Caco-2 (cell line): ENCODE measurements around the gene IL17RA. TPM values are rescaled to one million over a fixed set of nuclear protein-coding genes. Genes with fewer than 3 reads are reported as not detected.

Experiments
- BruUV-seq: library from RNA; stranded (reverse); fragments of 400-500 nt; replicated peaks from 2 replicates; lab custom pipeline; 2021; lab: Mats Ljungman, UMichigan
- CTCF ChIA-PET: fragments of 300-600 bp; sonication (Branson Sonifier 250); formaldehyde crosslinking; loops from one replicate; lab custom pipeline; 2022; ENCODE audit warnings: antibody characterized with exemption; lab: Charles Lee
- POLR2A ChIA-PET: fragments of 300-600 bp; sonication (Branson Sonifier 250); formaldehyde crosslinking; loops from one replicate; lab custom pipeline; 2022; ENCODE audit warnings: antibody characterized with exemption; lab: Charles Lee
- DNase-seq, 2 experiments: peaks; one replicate each; pipeline versions ENCODE4 v3.0.0 to v3.0.0-alpha.2; 2020 to 2022
- H3K27me3 ChIP-seq: replicated peaks from 2 replicates; pipeline ENCODE4 v1.6.0; 2011; ENCODE audit warnings: low read length; ENCODE audit not compliant: control insufficient read depth, insufficient read depth
- H3K36me3 ChIP-seq: 2 replicates; pipeline ENCODE4 v1.5.1; 2011; ENCODE audit warnings: low read length; ENCODE audit not compliant: control insufficient read depth, insufficient read depth
- H3K4me1 ChIP-seq: fragments of 250-450 bp; sonication (Bioruptor Pico); 2 replicates; pipeline ENCODE4 v1.5.1; 2020; ENCODE audit warnings: mild to moderate bottlenecking
- H3K4me3 ChIP-seq: 2 replicates; pipeline ENCODE4 v1.5.1; 2011; ENCODE audit warnings: low read depth, mild to moderate bottlenecking, control low read depth, low read length
- H3K9me3 ChIP-seq: fragments of 250-450 bp; sonication (Bioruptor Pico); 2 replicates; pipeline ENCODE4 v1.5.1; 2020; ENCODE audit warnings: mild to moderate bottlenecking, moderate library complexity
- H3K27ac Mint-ChIP-seq: one replicate; pipeline ENCODE4 v1.8.0; 2022; ENCODE audit warnings: mixed read lengths; ENCODE audit not compliant: unreplicated experiment
- H3K27me3 Mint-ChIP-seq: one replicate; pipeline ENCODE4 v1.8.0; 2022; ENCODE audit warnings: mixed read lengths; ENCODE audit not compliant: insufficient read depth, unreplicated experiment
- H3K36me3 Mint-ChIP-seq: one replicate; pipeline ENCODE4 v1.8.0; 2022; ENCODE audit warnings: mild to moderate bottlenecking, mixed read lengths; ENCODE audit not compliant: insufficient read depth, unreplicated experiment
- H3K4me1 Mint-ChIP-seq: one replicate; pipeline ENCODE4 v1.8.0; 2022; ENCODE audit warnings: low read depth, mixed read lengths; ENCODE audit not compliant: unreplicated experiment
- H3K4me3 Mint-ChIP-seq: one replicate; pipeline ENCODE4 v1.8.0; 2022; ENCODE audit warnings: mild to moderate bottlenecking, moderate library complexity, mixed read lengths; ENCODE audit not compliant: unreplicated experiment
- H3K9me3 Mint-ChIP-seq: one replicate; pipeline ENCODE4 v1.8.0; 2022; ENCODE audit warnings: mixed read lengths; ENCODE audit not compliant: unreplicated experiment
- intact Hi-C: fragments of 100-400 bp; cut with micrococcal nuclease; formaldehyde crosslinking; loops from one replicate; pipeline ENCODE4 v1.10.0; 2022; ENCODE audit not compliant: unreplicated experiment
- total RNA-seq: library from RNA; stranded (reverse); gene quantifications from 2 replicates; pipeline ENCODE4 v1.2.3, GENCODE V29; 2022
- TF ChIP-seq, protein P1 (sequence below), 2 experiments: fragments of 200-600 bp in 1 of 2; IDR thresholded peaks; 1 replicate in 1 of 2; 2 replicates in 1 of 2; pipeline versions ENCODE4 v1.5.1 to v1.8.0; 2011 to 2022; ENCODE audit warnings: antibody characterized with exemption in 1 of 2, control low read depth in 1 of 2, inconsistent platforms in 1 of 2, low read depth in 1 of 2, low read length in 1 of 2, mild to moderate bottlenecking in 1 of 2, moderate library complexity in 1 of 2; ENCODE audit not compliant: insufficient read depth in 1 of 2, severe bottlenecking in 1 of 2, unreplicated experiment in 1 of 2

IL17RA gene
- total RNA-seq, 1 experiment from 2014 or later: 14.5 TPM

DNA sequence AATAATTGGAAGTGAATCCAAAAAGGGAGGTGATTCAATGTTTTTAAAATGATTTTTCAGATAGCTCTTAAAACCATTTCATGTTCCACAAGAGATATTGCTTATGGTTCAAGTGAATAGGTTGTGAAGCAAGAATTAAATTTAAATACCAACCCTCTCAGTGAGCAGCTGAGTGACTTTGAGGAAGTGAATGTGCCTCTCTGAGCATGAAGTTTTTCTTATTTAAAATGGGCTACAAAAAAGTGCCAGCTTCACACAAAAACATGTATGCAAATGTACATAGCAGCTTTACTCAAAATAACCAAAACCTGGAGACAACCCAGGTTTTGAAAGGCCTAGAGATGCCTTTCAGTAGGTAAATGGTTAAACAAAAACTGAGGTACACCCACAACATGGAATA lies 41.3 kb upstream of the IL17RA start:
- no peaks in the 10 kb centered on the region for H3K4me1 ChIP-seq
- no peaks in the 10 kb centered on the region for H3K27me3 ChIP-seq
- Mint-ChIP-seq H3K4me1 (no peaks in the 10 kb centered on the region), H3K4me3 (no peak overlapping the region), H3K9me3 (no peaks in the 10 kb centered on the region), H3K27ac (no peak overlapping the region), H3K27me3 (no peaks in the 10 kb centered on the region), H3K36me3 (peaks cover 11% of the 10 kb centered on the region)
- CTCF ChIA-PET: no interaction called here
- TF ChIP-seq, protein P1, sequence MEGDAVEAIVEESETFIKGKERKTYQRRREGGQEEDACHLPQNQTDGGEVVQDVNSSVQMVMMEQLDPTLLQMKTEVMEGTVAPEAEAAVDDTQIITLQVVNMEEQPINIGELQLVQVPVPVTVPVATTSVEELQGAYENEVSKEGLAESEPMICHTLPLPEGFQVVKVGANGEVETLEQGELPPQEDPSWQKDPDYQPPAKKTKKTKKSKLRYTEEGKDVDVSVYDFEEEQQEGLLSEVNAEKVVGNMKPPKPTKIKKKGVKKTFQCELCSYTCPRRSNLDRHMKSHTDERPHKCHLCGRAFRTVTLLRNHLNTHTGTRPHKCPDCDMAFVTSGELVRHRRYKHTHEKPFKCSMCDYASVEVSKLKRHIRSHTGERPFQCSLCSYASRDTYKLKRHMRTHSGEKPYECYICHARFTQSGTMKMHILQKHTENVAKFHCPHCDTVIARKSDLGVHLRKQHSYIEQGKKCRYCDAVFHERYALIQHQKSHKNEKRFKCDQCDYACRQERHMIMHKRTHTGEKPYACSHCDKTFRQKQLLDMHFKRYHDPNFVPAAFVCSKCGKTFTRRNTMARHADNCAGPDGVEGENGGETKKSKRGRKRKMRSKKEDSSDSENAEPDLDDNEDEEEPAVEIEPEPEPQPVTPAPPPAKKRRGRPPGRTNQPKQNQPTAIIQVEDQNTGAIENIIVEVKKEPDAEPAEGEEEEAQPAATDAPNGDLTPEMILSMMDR (IDR thresholded peaks at IDR 0.05; ENCODE audit: insufficient read depth in 1 of 2, low read depth in 1 of 2, low read length in 1 of 2, severe bottlenecking in 1 of 2, unreplicated experiment in 1 of 2): no peak
- intact Hi-C loops: no loop called here
- H3K9me3 ChIP-seq: no peaks in the 10 kb centered on the region
- no TSS peak for BruUV-seq
- no peak for DNase-seq
- H3K36me3 ChIP-seq: no peaks in the 10 kb centered on the region; the same call in 1 of the 2 replicates
- H3K4me3 ChIP-seq: no peak overlapping the region
- POLR2A ChIA-PET: no interaction called here

DNA sequence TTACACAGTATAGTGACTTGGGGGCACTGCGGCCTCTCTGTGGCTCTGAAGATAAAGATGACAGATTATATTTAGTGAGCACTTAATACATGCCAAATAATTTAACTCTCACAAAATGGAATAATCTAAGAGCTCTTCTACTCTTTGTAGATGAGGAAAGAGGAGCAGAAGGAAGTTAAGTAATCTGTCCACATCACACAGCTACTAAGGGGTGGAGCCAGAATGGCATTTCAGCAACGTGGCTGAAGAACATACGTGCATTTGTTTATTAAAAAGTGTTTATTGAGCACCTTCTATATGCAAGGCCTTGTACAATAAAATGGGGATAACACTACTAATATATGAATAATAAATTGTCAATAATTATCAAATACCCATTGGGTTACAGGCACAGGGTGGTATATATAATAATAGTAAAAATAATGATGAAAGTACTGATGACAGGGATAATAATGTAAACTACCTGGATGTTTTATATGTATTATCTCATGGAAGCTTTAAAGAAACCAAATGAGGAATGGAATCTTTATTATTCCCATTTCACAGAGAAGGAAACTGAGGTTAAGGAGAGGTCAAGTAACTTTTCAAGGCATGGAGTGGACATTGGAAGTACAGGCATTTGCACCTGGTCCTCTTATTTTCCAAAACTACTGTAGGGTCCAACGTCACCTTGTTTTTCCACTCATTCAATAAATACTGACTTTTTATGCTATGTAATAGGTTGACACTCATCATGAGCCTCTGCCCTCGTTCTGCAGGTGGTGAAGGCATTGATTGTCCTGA lies 38.0 kb upstream of the IL17RA start:
- TF ChIP-seq, protein P1 (IDR thresholded peaks at IDR 0.05; ENCODE audit: insufficient read depth in 1 of 2, low read depth in 1 of 2, low read length in 1 of 2, severe bottlenecking in 1 of 2, unreplicated experiment in 1 of 2): no peak
- ChIA-PET CTCF (interaction anchor here (0.5 kb wide), 1 partner anchor 344 kb away, joined by 3 read pairs; no protein-coding TSS in a partner anchor), POLR2A (no interaction called here)
- H3K27me3 ChIP-seq: no peaks in the 10 kb centered on the region
- intact Hi-C loops: no loop called here
- no peak overlapping the region for H3K4me3 ChIP-seq
- H3K36me3 ChIP-seq: no peaks in the 10 kb centered on the region; the same call in 1 of the 2 replicates
- Mint-ChIP-seq H3K27me3 (no peaks in the 10 kb centered on the region), H3K4me3 (no peak overlapping the region), H3K4me1 (no peaks in the 10 kb centered on the region), H3K36me3 (peaks cover 20% of the 10 kb centered on the region), H3K9me3 (no peaks in the 10 kb centered on the region), H3K27ac (no peak overlapping the region)
- no peak for DNase-seq
- no peaks in the 10 kb centered on the region for H3K9me3 ChIP-seq
- no TSS peak for BruUV-seq
- H3K4me1 ChIP-seq: no peaks in the 10 kb centered on the region

DNA sequence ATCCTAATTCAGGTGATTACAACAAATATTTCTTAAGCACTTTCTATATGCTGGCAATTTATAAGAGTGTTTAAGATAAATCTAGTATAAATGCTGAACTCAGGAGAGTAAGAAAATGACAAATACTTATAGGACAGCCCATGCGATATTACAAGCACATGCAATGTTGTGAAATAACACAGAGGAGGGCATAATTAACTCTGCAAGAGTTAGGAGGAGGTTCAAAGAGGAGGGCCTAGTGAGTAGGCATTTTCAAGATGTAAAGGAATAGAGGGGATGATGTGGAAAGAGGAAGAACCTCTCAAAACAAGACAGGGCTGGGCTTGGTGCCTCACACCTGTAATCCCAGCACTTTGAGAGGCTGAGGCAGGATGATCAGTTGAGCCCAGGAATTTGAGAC lies 37.1 kb upstream of the IL17RA start:
- no peaks in the 10 kb centered on the region for H3K9me3 Mint-ChIP-seq
- BruUV-seq: no TSS peak

More for the DNA sequence above, 37.1 kb upstream of the IL17RA start:
- H3K4me3 ChIP-seq: no peak overlapping the region
- H3K27me3 Mint-ChIP-seq: no peaks in the 10 kb centered on the region
- no peaks in the 10 kb centered on the region for H3K4me1 Mint-ChIP-seq
- peaks cover 20% of the 10 kb centered on the region for H3K36me3 Mint-ChIP-seq
- no peaks in the 10 kb centered on the region for H3K4me1 ChIP-seq
- no peaks in the 10 kb centered on the region for H3K27me3 ChIP-seq
- DNase-seq: no peak
- H3K9me3 ChIP-seq: no peaks in the 10 kb centered on the region
- no peaks in the 10 kb centered on the region; the same call in 1 of the 2 replicates for H3K36me3 ChIP-seq
- TF ChIP-seq, protein P1 (IDR thresholded peaks at IDR 0.05; ENCODE audit: insufficient read depth in 1 of 2, low read depth in 1 of 2, low read length in 1 of 2, severe bottlenecking in 1 of 2, unreplicated experiment in 1 of 2): no peak
- no peak overlapping the region for H3K4me3 Mint-ChIP-seq
- ChIA-PET POLR2A (no interaction called here), CTCF (no interaction called here)
- no peak overlapping the region for H3K27ac Mint-ChIP-seq
- intact Hi-C loops: no loop called here
